HL-60/S4 (cell line): ENCODE measurements around the gene NFIX.

Experiments
- in situ Hi-C: fragments of 300-500 bp; cut with MboI; formaldehyde crosslinking; loops from 2 replicates; pipeline ENCODE4 v1.14.3; 2022; ENCODE audit warnings: low sequenced_read_pairs

The NFIX gene

DNA sequence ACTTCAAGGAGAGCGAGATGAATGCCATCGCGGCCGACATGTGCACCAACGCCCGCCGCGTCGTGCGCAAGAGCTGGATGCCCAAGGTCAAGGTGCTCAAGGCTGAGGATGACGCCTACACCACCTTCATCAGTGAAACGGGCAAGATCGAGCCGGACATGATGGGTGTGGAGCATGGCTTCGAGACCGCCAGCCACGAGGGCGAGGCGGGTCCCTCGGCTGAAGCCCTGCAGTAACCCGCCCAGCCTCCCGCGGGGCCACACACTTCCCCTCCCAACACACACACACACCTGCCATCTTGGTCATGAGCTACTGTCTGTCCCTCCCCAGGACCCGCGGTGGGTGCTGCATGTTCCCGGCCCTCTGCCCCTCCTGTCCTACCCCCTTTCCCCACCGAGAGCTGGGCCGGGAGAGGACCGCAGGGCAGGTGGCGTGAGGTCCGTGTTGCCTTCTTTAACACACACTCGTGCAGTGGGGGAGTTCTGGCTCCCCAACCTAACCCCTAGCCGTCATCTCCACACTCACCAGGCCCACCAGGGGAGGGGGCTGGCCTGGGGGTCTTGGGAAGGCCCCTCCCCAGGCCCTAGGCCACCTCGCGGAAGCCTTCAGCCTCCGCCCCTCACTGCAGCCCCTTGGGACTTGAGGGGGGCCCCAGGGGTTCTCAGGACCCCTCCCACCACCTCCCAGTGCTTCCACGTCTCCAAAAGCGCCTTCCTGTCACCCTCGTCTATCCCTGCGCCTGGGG is 143.1 kb downstream of the NFIX start:
- in situ Hi-C loops: no loop called here

DNA sequence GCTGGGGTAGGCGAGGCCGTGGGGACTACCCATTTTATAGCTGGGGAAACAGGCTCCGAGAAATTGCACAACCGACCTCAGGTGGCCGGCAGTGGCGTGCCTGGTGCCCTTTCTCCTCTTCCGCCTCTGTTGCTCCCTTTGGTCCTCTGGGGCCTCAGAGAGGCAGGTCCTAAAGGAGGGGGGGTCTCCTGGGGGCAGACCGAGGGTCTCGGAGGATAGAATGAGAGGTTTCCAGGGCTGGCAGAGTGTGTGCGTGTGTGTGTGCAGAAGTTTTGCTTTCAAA is 143.6 kb downstream of the NFIX start:
- in situ Hi-C loops: no loop called here

DNA sequence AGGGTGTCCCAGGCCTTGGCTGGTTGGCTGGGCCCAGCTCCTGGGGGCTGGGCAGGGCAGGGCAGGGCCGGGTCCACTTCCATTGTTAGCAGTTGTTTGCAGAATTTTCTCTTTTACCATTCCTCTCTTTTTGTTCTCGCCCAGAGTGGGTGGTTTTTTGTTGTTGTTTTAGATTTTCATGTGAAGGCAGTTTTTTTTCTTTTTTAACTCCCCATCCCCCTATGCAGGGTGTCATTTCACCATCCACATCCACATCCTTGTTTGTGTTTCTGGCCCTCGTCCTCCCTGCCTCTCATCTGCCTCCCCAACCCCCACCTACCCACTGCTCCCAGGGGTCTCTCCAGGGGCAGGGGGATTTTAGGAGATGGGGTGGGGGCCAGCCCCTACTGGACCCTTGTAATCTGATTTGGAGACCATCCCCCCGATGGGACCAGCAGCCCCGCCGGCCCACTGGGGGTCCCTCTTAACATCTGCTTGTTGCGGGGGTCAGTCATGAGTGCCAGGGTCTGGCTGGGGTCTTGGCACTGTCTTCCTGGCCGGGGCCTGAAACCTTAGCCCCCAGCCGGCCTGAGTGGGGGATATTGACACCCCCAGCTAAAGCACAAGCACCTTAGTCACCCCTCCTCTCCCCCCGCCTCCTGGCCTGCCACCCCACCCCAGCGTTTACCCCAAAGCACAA is 144.5 kb downstream of the NFIX start:
- in situ Hi-C loops: no loop called here

DNA sequence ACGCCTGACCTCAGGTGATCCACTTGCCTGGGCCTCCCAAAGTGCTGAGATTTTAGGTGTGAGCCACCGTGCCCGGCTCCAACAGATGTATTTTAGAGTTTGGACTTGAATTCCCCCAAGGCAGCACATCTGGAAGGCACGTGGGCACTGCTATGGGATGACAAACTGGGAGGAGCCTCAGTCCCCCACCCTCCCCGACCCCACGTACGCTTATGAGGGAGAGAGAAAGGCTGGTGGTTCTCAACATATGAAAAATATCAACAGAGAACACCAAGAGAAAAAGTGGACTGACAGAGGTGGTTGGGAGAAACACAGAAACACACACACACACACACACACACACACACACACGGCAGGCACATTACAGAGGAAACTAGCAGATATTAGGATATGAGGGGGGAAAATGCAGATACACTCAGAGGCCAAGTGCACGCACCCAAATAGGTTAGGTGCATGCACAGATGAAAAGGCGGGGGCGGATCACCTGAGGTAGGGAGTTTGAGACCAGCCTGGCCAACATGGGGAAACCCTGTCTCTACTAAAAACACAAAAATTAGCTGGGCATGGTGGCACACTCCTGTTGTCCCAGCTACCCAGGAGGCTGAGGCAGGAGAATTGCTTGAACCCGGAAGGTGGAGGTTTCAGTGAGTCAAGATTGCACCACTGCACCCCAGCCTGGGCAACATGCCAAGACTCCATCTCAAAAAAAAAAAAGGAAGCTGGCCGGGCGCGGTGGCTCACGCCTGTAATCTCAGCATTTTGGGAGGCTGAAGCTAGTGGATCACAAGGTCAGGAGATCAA is 151.7 kb downstream of the NFIX start:
- in situ Hi-C loops: no loop called here
